K562 (cell line): ENCODE results near the gene STK11. TPM values are rescaled to one million over a fixed set of nuclear protein-coding genes. Genes with fewer than 3 reads are reported as not detected.

Source experiments
- CBFB ChIP-seq: sonication (generic); formaldehyde crosslinking; IDR thresholded peaks from 2 replicates; pipeline ENCODE4 v1.4.0; 2020; ENCODE audit warnings: mild to moderate bottlenecking, missing genetic modification reagents
- CCNT2 ChIP-seq: IDR thresholded peaks from 2 replicates; pipeline ENCODE4 v1.6.1; 2011; ENCODE audit warnings: borderline replicate concordance, low read depth, mild to moderate bottlenecking, moderate library complexity, mixed read lengths, low read length; ENCODE audit not compliant: insufficient read length; ENCODE audit errors: extremely low read depth
- ELK1 ChIP-seq: sonication (generic); formaldehyde crosslinking; IDR thresholded peaks from 2 replicates; pipeline ENCODE4 v1.8.1; 2022; ENCODE audit warnings: missing genetic modification reagents
- HMBOX1 ChIP-seq: sonication (generic); IDR thresholded peaks from 2 replicates; pipeline ENCODE4 v1.6.1; 2016
- ILF3 ChIP-seq: fragments of 450-650 bp; IDR thresholded peaks from 2 replicates; pipeline ENCODE4 v1.6.1; 2018; ENCODE audit warnings: antibody characterized with exemption, mild to moderate bottlenecking, moderate library complexity, borderline replicate concordance
- MLX ChIP-seq, 2 experiments: fragments of 450-650 bp in 1 of 2; sonication (generic) in 1 of 2; formaldehyde crosslinking; conservative IDR thresholded peaks; 2 replicates each; pipeline versions ENCODE4 v1.4.0 to v1.8.1; 2020 to 2022; ENCODE audit warnings: mild to moderate bottlenecking in 1 of 2, missing genetic modification reagents in 1 of 2
- MYNN ChIP-seq, 2 experiments: sonication (generic); formaldehyde crosslinking in 1 of 2; IDR thresholded peaks; 2 replicates each; pipeline versions ENCODE4 v1.5.0 to v1.6.1; 2016 to 2020; ENCODE audit warnings: antibody characterized with exemption in 1 of 2, missing genetic modification reagents in 1 of 2
- NBN ChIP-seq: fragments of 450-650 bp; IDR thresholded peaks from 2 replicates; pipeline ENCODE4 v1.6.1; 2016; ENCODE audit warnings: low read depth, mild to moderate bottlenecking
- NFRKB ChIP-seq: fragments of 450-650 bp; IDR thresholded peaks from 2 replicates; pipeline ENCODE4 v1.6.1; 2016; ENCODE audit warnings: low read depth
- POLR2AphosphoS2 ChIP-seq: IDR thresholded peaks from 2 replicates; pipeline ENCODE4 v1.6.1; 2012; ENCODE audit warnings: low read length, improper control_type of control experiment
- RAD21 ChIP-seq, 2 experiments: fragments of 250-450 bp in 1 of 2; fragments of 450-650 bp in 1 of 2; sonication (Bioruptor Pico) in 1 of 2; formaldehyde crosslinking in 1 of 2; IDR thresholded peaks in 1 of 2; conservative IDR thresholded peaks in 1 of 2; 2 replicates each; pipeline versions ENCODE4 v1.4.0 to v1.8.0; 2020 to 2022; ENCODE audit warnings: mild to moderate bottlenecking in 2 of 2, moderate library complexity in 1 of 2
- SIX5 ChIP-seq, 2 experiments: IDR thresholded peaks; 2 replicates each; pipeline ENCODE4 v1.6.1; 2011; ENCODE audit warnings: low read length in 2 of 2, borderline replicate concordance in 1 of 2, low read depth in 1 of 2, mild to moderate bottlenecking in 1 of 2, moderate library complexity in 1 of 2; ENCODE audit not compliant: insufficient read depth in 1 of 2
- SLC30A9 ChIP-seq: fragments of 250-450 bp; sonication (Bioruptor Pico); IDR thresholded peaks from 2 replicates; pipeline ENCODE4 v1.8.0; 2022; ENCODE audit warnings: mild to moderate bottlenecking, moderate library complexity
- TCF7L2 ChIP-seq: fragments of 150-350 bp; IDR thresholded peaks from 2 replicates; pipeline ENCODE4 v1.6.1; 2016; ENCODE audit warnings: low read depth, mild to moderate bottlenecking, low read length, moderate library complexity
- TRIM24 ChIP-seq, 2 experiments: fragments of 450-650 bp; IDR thresholded peaks; 2 replicates each; pipeline ENCODE4 v1.6.1; 2016
- ZBTB49 ChIP-seq: sonication (generic); formaldehyde crosslinking; IDR thresholded peaks from 2 replicates; pipeline ENCODE4 v1.8.0; 2022; ENCODE audit warnings: missing genetic modification reagents, mild to moderate bottlenecking, borderline replicate concordance
- ZFPM2 ChIP-seq: fragments of 250-450 bp; sonication (Bioruptor Pico); IDR thresholded peaks from 2 replicates; pipeline ENCODE4 v1.5.1; 2022; ENCODE audit warnings: mild to moderate bottlenecking
- ZSCAN32 ChIP-seq: fragments of 450-650 bp; formaldehyde crosslinking; IDR thresholded peaks from 2 replicates; pipeline ENCODE4 v1.4.0; 2020; ENCODE audit warnings: mild to moderate bottlenecking, moderate library complexity
- polyA plus RNA-seq, 8 experiments: library from polyadenylated mRNA; depleted of rRNA in 4 of 8; stranded (reverse) in 5 of 8; unstranded in 3 of 8; fragments of >200 nt; fragmentation: Nextera tagmentation in 2 of 8; fragmentation: Illumina TruSeq in 1 of 8; extraction: Ambion mirVana in 2 of 8; extraction: Trizol in 1 of 8; gene quantifications; 2 replicates each; pipeline versions ENCODE4 v1.2.1 to v1.2.3, GENCODE V29; 2011 to 2014; ENCODE audit warnings: inconsistent platforms in 1 of 8, missing spikeins in 1 of 8
- total RNA-seq, 7 experiments: library from RNA; depleted of rRNA in 6 of 7; stranded (reverse); fragments of >200 nt in 6 of 7; fragmentation: Illumina TruSeq in 2 of 7; extraction: Trizol in 2 of 7; gene quantifications; 2 replicates each; pipeline versions ENCODE4 v1.2.1 to v1.2.3, GENCODE V29; 2011 to 2021; ENCODE audit warnings: low replicate concordance in 1 of 7

STK11 gene
- total and polyA plus RNA-seq, 9 of the 15 experiments (the other 6 are each of a cell fraction or from before 2014, with no cell fraction given): 0.15 to 96.5 (median 31.7) TPM

GRCh38 chr19:1266129-1266915 lies 60.7 kb downstream of the STK11 start (continued):
- no peak for TF ChIP-seq RAD21 (CRISPR knock-in tag; conservative IDR thresholded peaks at IDR 0.05 in 1 of 2, IDR thresholded peaks at IDR 0.05 in 1 of 2)
- TF ChIP-seq MLX (CRISPR knock-in tag; conservative IDR thresholded peaks at IDR 0.05): no peak
- TF ChIP-seq CBFB (CRISPR knock-in tag): peak; percentile 82; the same call in 1 of the 2 replicates
- no peak for TF ChIP-seq ILF3
- no peak for TF ChIP-seq SLC30A9 (CRISPR knock-in tag)
- TF ChIP-seq POLR2AphosphoS2: no peak
- no peak for TF ChIP-seq ELK1 (CRISPR knock-in tag)
- TF ChIP-seq TRIM24 (IDR thresholded peaks at IDR 0.05): no peak
- TF ChIP-seq ZFPM2 (CRISPR knock-in tag): no peak
- TF ChIP-seq NFRKB: no peak
- TF ChIP-seq HMBOX1: no peak
- TF ChIP-seq ZBTB49: no peak
- TF ChIP-seq TCF7L2: 0 out of 2 replicates have a peak, but pooled peaks have one; percentile 20
- TF ChIP-seq ZSCAN32 (CRISPR knock-in tag): no peak
- no peak for TF ChIP-seq SIX5 (IDR thresholded peaks at IDR 0.05; ENCODE audit: borderline replicate concordance in 1 of 2, insufficient read depth in 1 of 2, low read depth in 1 of 2, low read length in 2 of 2)
- TF ChIP-seq MYNN (IDR thresholded peaks at IDR 0.05): no peak
- no peak for TF ChIP-seq MYNN (CRISPR knock-in tag; IDR thresholded peaks at IDR 0.05)
- TF ChIP-seq NBN: no peak
- TF ChIP-seq CCNT2: peak; percentile 67
